DMS79 treated with DMSO at 0.1 percent for 48 hours (cell line): ENCODE data around the gene CTAGE9.
"Not testable (repeated sequence)": the region's sequence is repeated elsewhere in the genome, so short reads cannot be mapped to it uniquely, and the experiment has no call there.

ENCODE experiments used
- DNase-seq: peaks from one replicate; lab custom pipeline; 2025; lab: John Stamatoyannopoulos, UW

The CTAGE9 gene

GRCh38 chr6:131710917-131711316, at the start of gene CTAGE9:
Gene CTAGE9 (minus strand): TSS chr6:131711017. CDS start chr6:131711017, 0 bp downstream.
- not testable (repeated sequence) for DNase-seq

GRCh38 chr6:131758920-131759319, 48.1 kb upstream of the CTAGE9 start:
- DNase-seq, result no peak

GRCh38 chr6:131756039-131756438, 45.2 kb upstream of the CTAGE9 start:
- DNase-seq, result no peak

- DNase-seq, result no peak
These were observed 44.8 kb upstream of the CTAGE9 start for GRCh38 chr6:131755597-131755996.

GRCh38 chr6:131754715-131755567, 44.1 kb upstream of the CTAGE9 start:
- no peak for DNase-seq

- no peak for DNase-seq
These were observed 43.3 kb upstream of the CTAGE9 start for GRCh38 chr6:131754088-131754487.

GRCh38 chr6:131751012-131751715, 40.3 kb upstream of the CTAGE9 start:
- DNase-seq, result not testable (repeated sequence)

GRCh38 chr6:131749023-131749422, 38.2 kb upstream of the CTAGE9 start:
- no peak for DNase-seq

GRCh38 chr6:131747821-131748353, 37.1 kb upstream of the CTAGE9 start:
- DNase-seq, result no peak

GRCh38 chr6:131745476-131745875, 34.7 kb upstream of the CTAGE9 start:
- no peak for DNase-seq

- DNase-seq, result no peak
These were observed 33.8 kb upstream of the CTAGE9 start for GRCh38 chr6:131744432-131745287.

GRCh38 chr6:131741688-131742393, 31.0 kb upstream of the CTAGE9 start:
- DNase-seq, result no peak

- DNase-seq, result no peak
These were observed 29.3 kb upstream of the CTAGE9 start for GRCh38 chr6:131740161-131740560.

GRCh38 chr6:131739136-131739535, 28.3 kb upstream of the CTAGE9 start:
- no peak for DNase-seq

GRCh38 chr6:131736811-131737210, 26.0 kb upstream of the CTAGE9 start:
- no peak for DNase-seq

- DNase-seq, result no peak
These were observed 25.3 kb upstream of the CTAGE9 start for GRCh38 chr6:131736003-131736596.

- no peak for DNase-seq
These were observed 22.7 kb upstream of the CTAGE9 start for GRCh38 chr6:131733376-131734016.

GRCh38 chr6:131731224-131731623, 20.4 kb upstream of the CTAGE9 start:
- no peak for DNase-seq

GRCh38 chr6:131730264-131730663, 19.4 kb upstream of the CTAGE9 start:
- no peak for DNase-seq

GRCh38 chr6:131729550-131729949, 18.7 kb upstream of the CTAGE9 start:
- DNase-seq, result no peak
